Measurements from ENCODE around the gene ATRAID. TPM values are rescaled to one million over a fixed set of nuclear protein-coding genes. Genes with fewer than 3 reads are reported as not detected.

Gene ATRAID
- total RNA-seq, 1 experiment from 2014 or later: 92.8 TPM

- TF ChIP-seq EZH2 (IDR thresholded peaks at IDR 0.05; ENCODE audit: low read depth) (no peak), CTCF (conservative IDR thresholded peaks at IDR 0.05) (no peak)
- DNase-seq: peak; percentile 66 to 80
- intact Hi-C loops (cut with micrococcal nuclease; ENCODE audit: unreplicated experiment): loop anchor here (1.0 to 10.0 kb wide), 5 partner anchors 20 to 249 kb away; partner anchors contain the start of genes MPV17, PREB, PRR30 and TRIM54
- peaks cover 40% of the 10 kb centered on the region for H3F3A ChIP-seq (ENCODE audit: insufficient read depth, low read depth)
- no peaks in the 10 kb centered on the region for H3K9me2 ChIP-seq (ENCODE audit: insufficient read depth)
- BruUV-seq (replicated peaks): TSS peak; percentile 75
- H3K79me2 ChIP-seq (ENCODE audit: low read depth): peaks cover 24% of the 10 kb centered on the region
- peak overlapping the region; percentile 93 for H3K4me2 ChIP-seq
- POLR2A ChIA-PET (ENCODE audit: unreplicated experiment): interaction anchor here (0.6 to 0.7 kb wide), 3 partner anchors 57 to 133 kb away, joined by 4 to 6 read pairs (median 4); no protein-coding TSS in a partner anchor
- CTCF ChIA-PET: no interaction called here
- H3K27ac ChIP-seq: peak overlapping the region; percentile 82
- no peaks in the 10 kb centered on the region for H3K27me3 ChIP-seq (ENCODE audit: insufficient read depth, low read depth)
- peak overlapping the region; percentile 92 for H2AFZ ChIP-seq
- H3K4me1 ChIP-seq (replicated peaks; ENCODE audit: insufficient read depth): peaks cover 33% of the 10 kb centered on the region
- no peaks in the 10 kb centered on the region for H4K20me1 ChIP-seq (ENCODE audit: insufficient read depth)
- peaks cover 18% of the 10 kb centered on the region; the same call in 1 of the 2 replicates for H3K36me3 ChIP-seq (ENCODE audit: low read depth)
- no peaks in the 10 kb centered on the region for H3K9me3 ChIP-seq (ENCODE audit: insufficient read depth, low read depth)
- peak overlapping the region; percentile 82 for H3K4me3 ChIP-seq
Measured at GRCh38 chr2:27211241-27211942, 449 bp upstream of the ATRAID start.

- Histone ChIP-seq H3K4me1 (replicated peaks; ENCODE audit: insufficient read depth) (peaks cover 36% of the 10 kb centered on the region), H3K27me3 (ENCODE audit: insufficient read depth, low read depth) (no peaks in the 10 kb centered on the region), H3K36me3 (ENCODE audit: low read depth) (0 out of 2 replicates have a peak, but pooled peaks cover 7% of the 10 kb centered on the region), H3K9me3 (ENCODE audit: insufficient read depth, low read depth) (no peaks in the 10 kb centered on the region), H3K27ac (peak overlapping the region; percentile 82), H3K9me2 (ENCODE audit: insufficient read depth) (no peaks in the 10 kb centered on the region), H2AFZ (peak overlapping the region; percentile 92), H3F3A (ENCODE audit: insufficient read depth, low read depth) (peaks cover 46% of the 10 kb centered on the region), H4K20me1 (ENCODE audit: insufficient read depth) (no peaks in the 10 kb centered on the region), H3K4me3 (peak overlapping the region; percentile 82), H3K4me2 (peak overlapping the region; percentile 93), H3K79me2 (ENCODE audit: low read depth) (peaks cover 28% of the 10 kb centered on the region)
- CTCF ChIA-PET: interaction anchor here (0.6 kb wide), 1 partner anchor 196 kb away, joined by 3 read pairs; no protein-coding TSS in a partner anchor
- no peak for TF ChIP-seq CTCF (conservative IDR thresholded peaks at IDR 0.05)
- TF ChIP-seq EZH2 (IDR thresholded peaks at IDR 0.05; ENCODE audit: low read depth): no peak
- POLR2A ChIA-PET (ENCODE audit: unreplicated experiment): interaction anchor here (0.6 kb wide), 1 partner anchor 144 kb away, joined by 3 read pairs; no protein-coding TSS in a partner anchor
- BruUV-seq (replicated peaks): TSS peak; percentile 61
- intact Hi-C loops (cut with micrococcal nuclease; ENCODE audit: unreplicated experiment): loop anchor here (5.0 to 10.0 kb wide), 4 partner anchors 69 to 251 kb away; partner anchors contain the start of genes MPV17, PREB, PRR30 and TRIM54
- no peak for DNase-seq
Measured at GRCh38 chr2:27212626-27213471, 1.0 kb downstream of the ATRAID start.

- no peaks in the 10 kb centered on the region for H3K9me2 ChIP-seq (ENCODE audit: insufficient read depth)
- ChIA-PET CTCF (no interaction called here), POLR2A (ENCODE audit: unreplicated experiment) (interaction anchor here (0.8 kb wide), 1 partner anchor 65 kb away, joined by 3 read pairs; no protein-coding TSS in a partner anchor)
- H3K4me3 ChIP-seq: no peak overlapping the region
- H3K4me2 ChIP-seq: no peak overlapping the region
- no peaks in the 10 kb centered on the region for H4K20me1 ChIP-seq (ENCODE audit: insufficient read depth)
- H3F3A ChIP-seq (ENCODE audit: insufficient read depth, low read depth): peaks cover 38% of the 10 kb centered on the region
- no peak overlapping the region for H2AFZ ChIP-seq
- no peaks in the 10 kb centered on the region for H3K9me3 ChIP-seq (ENCODE audit: insufficient read depth, low read depth)
- no TSS peak for BruUV-seq (replicated peaks)
- no peak overlapping the region for H3K27ac ChIP-seq
- H3K27me3 ChIP-seq (ENCODE audit: insufficient read depth, low read depth): no peaks in the 10 kb centered on the region
- peaks cover 34% of the 10 kb centered on the region for H3K4me1 ChIP-seq (replicated peaks; ENCODE audit: insufficient read depth)
- H3K36me3 ChIP-seq (ENCODE audit: low read depth): peaks cover 5% of the 10 kb centered on the region; the same call in 1 of the 2 replicates
- no peak for TF ChIP-seq CTCF (conservative IDR thresholded peaks at IDR 0.05)
- no peak for TF ChIP-seq EZH2 (IDR thresholded peaks at IDR 0.05; ENCODE audit: low read depth)
- intact Hi-C loops (cut with micrococcal nuclease; ENCODE audit: unreplicated experiment): loop anchor here (5.0 to 10.0 kb wide), 4 partner anchors 67 to 253 kb away; partner anchors contain the start of genes MPV17, PREB, PRR30 and TRIM54
- DNase-seq: no peak
- H3K79me2 ChIP-seq (ENCODE audit: low read depth): peaks cover 39% of the 10 kb centered on the region
Measured at GRCh38 chr2:27214941-27215340, 3.1 kb downstream of the ATRAID start.

All from PC-9 (cell line).